Neural cell (in vitro differentiated cells): ENCODE measurements around the gene ATP2C1.

Experiments used
- EP300 ChIP-seq: fragments of 450-650 bp; conservative IDR thresholded peaks from 2 replicates; pipeline ENCODE4 v1.6.1; 2014; ENCODE audit warnings: antibody characterized with exemption, mild to moderate bottlenecking, moderate library complexity; ENCODE audit not compliant: poor library complexity, severe bottlenecking
- EZH2 ChIP-seq: fragments of 200-600, 300-800 bp; shearing (Covaris generic), sonication (generic); IDR thresholded peaks from 2 replicates; pipeline ENCODE4 v1.6.1; 2014; ENCODE audit warnings: antibody characterized with exemption, low read length, borderline replicate concordance, mild to moderate bottlenecking; ENCODE audit not compliant: insufficient read depth, poor library complexity, severe bottlenecking
- MXI1 ChIP-seq: fragments of 450-650 bp; conservative IDR thresholded peaks from 2 replicates; pipeline ENCODE4 v1.6.1; 2014; ENCODE audit warnings: antibody characterized with exemption, mild to moderate bottlenecking; ENCODE audit not compliant: poor library complexity, severe bottlenecking
- TAF1 ChIP-seq: IDR thresholded peaks from 2 replicates; pipeline ENCODE4 v1.6.1; 2012; ENCODE audit warnings: low read depth
- TF ChIP-seq, protein P1 (sequence below): fragments of 450-650 bp; IDR thresholded peaks from 2 replicates; pipeline ENCODE4 v1.5.1; 2014; ENCODE audit warnings: antibody characterized with exemption, mild to moderate bottlenecking, moderate library complexity; ENCODE audit not compliant: poor library complexity, severe bottlenecking

DNA sequence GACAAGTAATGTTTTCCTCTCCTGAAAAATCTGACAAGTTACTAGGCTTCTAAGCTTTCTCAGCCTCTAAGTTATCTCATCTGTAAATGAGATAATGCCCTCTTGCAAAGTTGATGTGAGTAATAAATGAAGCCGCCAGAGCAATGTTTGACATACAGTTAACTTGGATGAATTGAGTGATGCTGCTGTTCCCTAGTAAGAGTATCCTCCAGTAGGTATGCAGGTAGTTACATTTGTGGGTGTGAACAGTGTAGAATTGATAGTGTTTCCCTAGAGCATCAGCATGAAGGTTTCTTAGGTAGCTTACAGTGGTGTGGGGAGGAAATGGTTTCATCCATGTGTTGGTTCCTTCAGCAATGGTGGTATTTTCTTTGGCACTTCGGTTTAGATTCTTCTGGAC, 3.4 kb downstream of the ATP2C1 start:
- TF ChIP-seq TAF1 (no peak), EP300 (no peak), MXI1 (no peak), EZH2 (no peak)
- TF ChIP-seq, protein P1, sequence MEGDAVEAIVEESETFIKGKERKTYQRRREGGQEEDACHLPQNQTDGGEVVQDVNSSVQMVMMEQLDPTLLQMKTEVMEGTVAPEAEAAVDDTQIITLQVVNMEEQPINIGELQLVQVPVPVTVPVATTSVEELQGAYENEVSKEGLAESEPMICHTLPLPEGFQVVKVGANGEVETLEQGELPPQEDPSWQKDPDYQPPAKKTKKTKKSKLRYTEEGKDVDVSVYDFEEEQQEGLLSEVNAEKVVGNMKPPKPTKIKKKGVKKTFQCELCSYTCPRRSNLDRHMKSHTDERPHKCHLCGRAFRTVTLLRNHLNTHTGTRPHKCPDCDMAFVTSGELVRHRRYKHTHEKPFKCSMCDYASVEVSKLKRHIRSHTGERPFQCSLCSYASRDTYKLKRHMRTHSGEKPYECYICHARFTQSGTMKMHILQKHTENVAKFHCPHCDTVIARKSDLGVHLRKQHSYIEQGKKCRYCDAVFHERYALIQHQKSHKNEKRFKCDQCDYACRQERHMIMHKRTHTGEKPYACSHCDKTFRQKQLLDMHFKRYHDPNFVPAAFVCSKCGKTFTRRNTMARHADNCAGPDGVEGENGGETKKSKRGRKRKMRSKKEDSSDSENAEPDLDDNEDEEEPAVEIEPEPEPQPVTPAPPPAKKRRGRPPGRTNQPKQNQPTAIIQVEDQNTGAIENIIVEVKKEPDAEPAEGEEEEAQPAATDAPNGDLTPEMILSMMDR: no peak
